Caki2 (cell line): Measurements from ENCODE around the gene KRTAP16-1. TPM values are rescaled to one million over a fixed set of nuclear protein-coding genes. Genes with fewer than 3 reads are reported as not detected.
"Not testable (repeated sequence)": the region's sequence is repeated elsewhere in the genome, so short reads cannot be mapped to it uniquely, and the experiment has no call there.

Experiments
- DNase-seq: peaks from one replicate; pipeline ENCODE4 v3.0.0-alpha.2; 2015; ENCODE audit warnings: low read depth
- in situ Hi-C: cut with HindIII; loops from 2 replicates; pipeline ENCODE4 v1.10.0; 2016; ENCODE audit warnings: low sequenced_read_pairs, low pct_unique_long_range_greater_than_20kb, mixed read lengths
- total RNA-seq: library from RNA; depleted of rRNA; stranded (reverse); fragments of >200 nt; shearing (Covaris generic); gene quantifications from 2 replicates; pipeline ENCODE4 v1.2.3, GENCODE V29; 2014; ENCODE audit warnings: low replicate concordance; rRNA removed

Gene KRTAP16-1
- total RNA-seq, 1 experiment from 2014 or later: not detected

GRCh38 chr17:41271323-41271722 is 37.8 kb downstream of the KRTAP16-1 start:
- in situ Hi-C loops: not testable (repeated sequence)

GRCh38 chr17:41267711-41268110 is 41.4 kb downstream of the KRTAP16-1 start:
- in situ Hi-C loops: no loop called here
- DNase-seq: no peak

More at GRCh38 chr17:41271323-41271722, 37.8 kb downstream of the KRTAP16-1 start:
- DNase-seq: not testable (repeated sequence)

DNA sequence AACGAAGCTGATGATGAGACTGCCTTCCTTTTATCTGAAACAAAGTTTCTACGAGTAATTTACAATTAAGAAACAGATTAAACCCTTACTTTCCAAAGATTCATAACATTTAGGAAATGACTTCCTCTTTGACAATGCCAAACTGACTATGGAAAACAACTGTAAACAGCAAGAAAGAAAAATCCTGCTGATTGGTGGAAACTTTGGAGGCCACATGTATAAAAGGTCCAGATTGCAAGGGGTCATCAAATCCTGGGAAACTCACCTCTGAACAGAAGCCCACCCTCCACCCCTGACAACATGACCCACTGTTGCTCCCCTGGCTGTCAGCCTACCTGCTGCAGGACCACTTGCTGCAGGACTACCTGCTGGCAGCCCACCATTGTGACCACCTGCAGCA is 44.0 kb downstream of the KRTAP16-1 start, which contains the start of gene KRTAP9-6:
Gene KRTAP9-6, plus strand, starts transcription at position 301 of the 400 bp plus-strand sequence. Its CDS starts 0 bp downstream, at position 301.
- no peak for DNase-seq
- in situ Hi-C loops: no loop called here

GRCh38 chr17:41264599-41264998 is 44.5 kb downstream of the KRTAP16-1 start:
- in situ Hi-C loops: no loop called here
- DNase-seq: no peak

DNA sequence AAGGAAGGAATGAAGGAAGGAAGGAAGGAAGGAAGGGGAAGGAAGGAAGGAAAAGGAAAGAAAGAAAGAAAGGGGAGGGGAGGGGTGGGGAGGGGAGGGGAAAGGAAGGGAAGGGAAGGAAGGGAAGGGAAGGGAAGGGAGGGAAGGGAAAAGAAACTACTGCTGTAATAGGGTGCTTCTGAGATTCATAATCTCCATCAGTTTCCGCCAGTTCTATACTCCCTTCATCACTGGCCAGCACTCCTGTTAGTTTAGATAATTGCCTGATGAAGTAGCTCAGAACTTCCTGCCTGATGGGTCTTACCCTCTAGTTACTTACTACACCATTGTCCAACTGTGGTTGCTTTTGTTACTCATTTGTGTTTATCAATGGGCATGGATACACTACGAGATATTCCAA is 45.9 kb downstream of the KRTAP16-1 start:
- in situ Hi-C loops: no loop called here

GRCh38 chr17:41258406-41258805 is 50.7 kb downstream of the KRTAP16-1 start:
- DNase-seq: no peak
- in situ Hi-C loops: no loop called here

More for the DNA sequence above, 45.9 kb downstream of the KRTAP16-1 start:
- DNase-seq: no peak

Other genes with a start within 250 kb of the KRTAP16-1 start
- gene KRTAP2-3, start 249.2 kb downstream of the KRTAP16-1 start, total RNA-seq: not detected in 2 replicates
- gene KRTAP2-4, start 243.4 kb downstream of the KRTAP16-1 start, total RNA-seq: not detected in 2 replicates
- not detected in 2 replicates for gene KRTAP4-7, start 225.2 kb downstream of the KRTAP16-1 start, total RNA-seq
- gene KRTAP4-8, start 211.2 kb downstream of the KRTAP16-1 start, total RNA-seq: not detected in 2 replicates
- not detected in 2 replicates for gene KRTAP4-16, start 207.1 kb downstream of the KRTAP16-1 start, total RNA-seq
- gene KRTAP4-9, start 203.9 kb downstream of the KRTAP16-1 start, total RNA-seq: not detected in 2 replicates
- gene KRTAP4-11, start 190.9 kb downstream of the KRTAP16-1 start, total RNA-seq: not detected in 2 replicates
- gene KRTAP4-12, start 185.1 kb downstream of the KRTAP16-1 start, total RNA-seq: not detected in 2 replicates
- gene KRTAP4-6, start 168.8 kb downstream of the KRTAP16-1 start, total RNA-seq: not detected in 2 replicates
- not detected in 2 replicates for gene KRTAP4-5, start 159.5 kb downstream of the KRTAP16-1 start, total RNA-seq
- not detected in 2 replicates for gene KRTAP4-4, start 148.6 kb downstream of the KRTAP16-1 start, total RNA-seq
- gene KRTAP4-3, start 141.1 kb downstream of the KRTAP16-1 start, total RNA-seq: not detected in 2 replicates
- not detected in 2 replicates for gene KRTAP4-2, start 131.1 kb downstream of the KRTAP16-1 start, total RNA-seq
- not detected in 2 replicates for gene KRTAP4-1, start 124.4 kb downstream of the KRTAP16-1 start, total RNA-seq
- gene KRTAP9-1, start 119.4 kb downstream of the KRTAP16-1 start, total RNA-seq: not detected in 2 replicates
- gene KRTAP9-2, start 82.7 kb downstream of the KRTAP16-1 start, total RNA-seq: not detected in 2 replicates
- not detected in 2 replicates for gene KRTAP9-3, start 76.9 kb downstream of the KRTAP16-1 start, total RNA-seq
- gene KRTAP9-8, start 71.3 kb downstream of the KRTAP16-1 start, total RNA-seq: not detected in 2 replicates
- not detected in 2 replicates for gene KRTAP9-4, start 59.6 kb downstream of the KRTAP16-1 start, total RNA-seq
- not detected in 2 replicates for gene KRTAP9-9, start 53.9 kb downstream of the KRTAP16-1 start, total RNA-seq
- gene KRTAP9-6, start 43.9 kb downstream of the KRTAP16-1 start, total RNA-seq: not detected in 2 replicates
- gene KRTAP9-7, start 33.6 kb downstream of the KRTAP16-1 start, total RNA-seq: not detected in 2 replicates
- gene KRTAP29-1, start 6.5 kb downstream of the KRTAP16-1 start, total RNA-seq: not detected in 2 replicates
- not detected in 2 replicates for gene KRTAP17-1, start 6.4 kb upstream of the KRTAP16-1 start, total RNA-seq
- not detected in 2 replicates for gene KRT33A, start 41.5 kb upstream of the KRTAP16-1 start, total RNA-seq
- not detected in 2 replicates for gene KRT33B, start 60.5 kb upstream of the KRTAP16-1 start, total RNA-seq
- 0.20 TPM in 1 of 2 replicates, not detected in the other for gene KRT34, start 73.0 kb upstream of the KRTAP16-1 start, total RNA-seq
- gene KRT31, start 88.3 kb upstream of the KRTAP16-1 start, total RNA-seq: not detected in 2 replicates
- not detected in 2 replicates for gene KRT37, start 115.3 kb upstream of the KRTAP16-1 start, total RNA-seq
- not detected in 2 replicates for gene KRT38, start 131.7 kb upstream of the KRTAP16-1 start, total RNA-seq
- not detected in 2 replicates for gene KRT32, start 158.1 kb upstream of the KRTAP16-1 start, total RNA-seq
- gene KRT35, start 171.8 kb upstream of the KRTAP16-1 start, total RNA-seq: not detected in 2 replicates
- not detected in 2 replicates for gene KRT36, start 180.6 kb upstream of the KRTAP16-1 start, total RNA-seq
- gene KRT13, start 196.3 kb upstream of the KRTAP16-1 start, total RNA-seq: 0.78 TPM in 1 of 2 replicates, not detected in the other
- 3.6 and 14.2 TPM in 2 replicates for gene KRT15, start 209.6 kb upstream of the KRTAP16-1 start, total RNA-seq
- 682 and 694 TPM in 2 replicates for gene KRT19, start 219.0 kb upstream of the KRTAP16-1 start, total RNA-seq